HPDE6-E6E7 (cell line): Measurements from ENCODE around the gene KIR2DL3.
"Not testable (repeated sequence)": the region's sequence is repeated elsewhere in the genome, so short reads cannot be mapped to it uniquely, and the experiment has no call there.

Experiments
- DNase-seq: peaks from one replicate; pipeline ENCODE4 v3.0.0; 2011; ENCODE audit warnings: missing footprints; ENCODE audit errors: extremely low spot score

KIR2DL3 gene

DNA sequence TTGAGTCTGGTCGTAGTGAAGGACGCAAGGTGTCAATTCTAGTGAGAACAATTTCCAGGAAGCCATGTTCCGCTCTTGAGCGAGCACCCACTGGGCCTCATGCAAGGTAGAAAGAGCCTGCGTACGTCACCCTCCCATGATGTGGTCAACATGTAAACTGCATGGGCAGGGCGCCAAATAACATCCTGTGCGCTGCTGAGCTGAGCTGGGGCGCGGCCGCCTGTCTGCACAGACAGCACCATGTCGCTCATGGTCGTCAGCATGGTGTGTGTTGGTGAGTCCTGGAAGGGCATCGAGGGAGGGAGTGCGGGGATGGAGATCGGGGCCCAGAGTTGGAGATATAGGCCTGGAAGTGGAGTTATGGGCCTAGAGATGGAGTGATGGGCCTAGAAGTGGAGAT is at the start of gene KIR2DL3:
TSS of gene KIR2DL3 (plus strand) at position 208 of the 400 bp plus-strand sequence. CDS start at position 241, 33 bp downstream.
- DNase-seq: not testable (repeated sequence)

DNA sequence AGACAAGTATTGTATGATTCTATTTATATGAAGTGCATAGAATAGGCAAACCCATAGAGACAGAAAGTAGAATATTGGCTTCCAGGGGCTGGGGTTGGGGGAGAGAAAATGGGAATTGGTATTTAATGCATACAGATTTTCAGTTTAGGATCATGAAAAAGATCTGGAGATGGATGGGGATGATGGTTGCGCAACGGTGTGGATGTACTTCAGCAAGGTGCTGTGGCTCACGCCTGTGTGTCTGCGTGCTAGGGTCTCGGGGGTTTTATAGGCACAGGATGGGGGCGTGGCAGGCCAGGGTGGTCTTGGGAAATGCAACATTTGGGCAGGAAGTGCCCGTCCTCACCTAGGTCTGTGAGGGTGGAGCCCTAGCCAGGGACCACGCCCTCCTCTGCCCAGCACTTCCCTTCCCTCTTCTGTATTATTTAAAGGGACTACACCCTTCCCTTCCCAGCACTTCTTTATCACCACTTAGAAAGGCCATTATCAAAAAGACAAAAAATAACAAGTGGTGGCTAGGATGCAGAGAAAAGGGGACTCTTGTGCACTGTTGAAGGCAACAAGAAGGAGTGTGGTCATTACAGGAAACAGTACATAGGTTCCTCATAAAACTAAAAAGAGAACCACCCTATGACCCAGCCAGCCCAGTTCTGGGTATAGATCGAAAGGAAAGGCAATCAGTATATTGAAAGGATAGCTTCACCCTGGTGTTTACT is 46.6 kb upstream of the KIR2DL3 start:
- no peak for DNase-seq

DNA sequence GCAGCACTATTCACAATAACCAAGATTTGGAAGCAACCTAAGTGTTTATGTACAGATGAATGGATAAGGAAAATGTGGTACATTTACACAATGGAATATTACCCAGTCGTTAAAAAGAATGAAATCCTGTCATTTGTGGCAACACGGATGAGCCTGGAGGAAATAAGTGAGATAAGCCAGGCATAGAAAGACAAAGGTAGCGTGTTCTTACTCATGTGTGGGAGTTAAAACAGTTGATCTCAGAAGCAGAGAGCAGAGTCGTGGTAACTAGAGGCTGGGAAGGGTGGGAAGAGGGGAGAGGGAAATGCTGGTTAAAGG is 46.1 kb upstream of the KIR2DL3 start:
- DNase-seq: no peak

- no peak for DNase-seq
Observed at GRCh38 chr19:54694648-54695047, 43.7 kb upstream of the KIR2DL3 start.

DNA sequence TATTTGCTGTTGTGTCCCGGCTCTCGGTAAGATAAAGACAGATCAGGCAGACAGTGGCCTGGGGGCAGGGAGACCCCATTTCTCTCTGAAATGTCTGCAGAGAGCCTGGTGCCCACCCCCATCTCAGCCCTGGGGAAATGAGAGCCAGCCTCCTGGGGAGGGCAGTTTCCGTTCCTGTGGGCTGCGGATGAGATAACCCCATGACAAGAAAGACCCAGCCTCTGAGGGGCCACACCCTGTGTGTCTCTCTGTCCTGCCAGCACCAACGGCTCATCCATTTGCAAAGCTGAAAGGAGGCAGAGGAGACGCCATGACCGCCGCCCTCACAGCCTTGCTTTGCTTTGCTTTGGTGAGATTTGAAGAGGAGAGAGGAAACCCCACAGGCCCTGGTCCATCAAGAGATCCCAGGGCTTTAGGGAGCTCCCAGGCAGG is 42.2 kb upstream of the KIR2DL3 start:
- no peak for DNase-seq

GRCh38 chr19:54696766-54697165 is 41.5 kb upstream of the KIR2DL3 start:
- no peak for DNase-seq

DNA sequence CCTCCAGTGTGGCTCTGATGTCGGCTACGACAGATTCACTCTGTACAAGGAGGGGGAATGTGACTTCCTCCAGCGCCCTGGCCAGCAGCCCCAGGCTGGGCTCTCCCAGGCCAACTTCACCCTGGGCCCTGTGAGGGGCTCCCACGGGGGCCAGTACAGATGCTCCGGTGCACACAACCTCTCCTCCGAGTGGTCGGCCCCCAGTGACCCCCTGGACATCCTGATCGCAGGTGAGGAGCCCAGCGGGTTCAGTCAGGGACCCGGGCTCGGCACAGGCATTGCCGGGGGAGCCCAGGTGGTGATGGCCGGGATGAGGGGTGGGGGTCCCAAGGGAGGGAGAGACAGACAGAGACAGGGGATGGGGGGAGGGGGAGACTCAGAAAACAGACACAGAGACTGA is 40.6 kb upstream of the KIR2DL3 start:
- DNase-seq: not testable (repeated sequence)

GRCh38 chr19:54704928-54705327 is 33.4 kb upstream of the KIR2DL3 start:
- DNase-seq: no peak

- DNase-seq: no peak
Observed at GRCh38 chr19:54707962-54708361, 30.4 kb upstream of the KIR2DL3 start.

GRCh38 chr19:54708781-54709180 is 29.5 kb upstream of the KIR2DL3 start:
- no peak for DNase-seq

DNA sequence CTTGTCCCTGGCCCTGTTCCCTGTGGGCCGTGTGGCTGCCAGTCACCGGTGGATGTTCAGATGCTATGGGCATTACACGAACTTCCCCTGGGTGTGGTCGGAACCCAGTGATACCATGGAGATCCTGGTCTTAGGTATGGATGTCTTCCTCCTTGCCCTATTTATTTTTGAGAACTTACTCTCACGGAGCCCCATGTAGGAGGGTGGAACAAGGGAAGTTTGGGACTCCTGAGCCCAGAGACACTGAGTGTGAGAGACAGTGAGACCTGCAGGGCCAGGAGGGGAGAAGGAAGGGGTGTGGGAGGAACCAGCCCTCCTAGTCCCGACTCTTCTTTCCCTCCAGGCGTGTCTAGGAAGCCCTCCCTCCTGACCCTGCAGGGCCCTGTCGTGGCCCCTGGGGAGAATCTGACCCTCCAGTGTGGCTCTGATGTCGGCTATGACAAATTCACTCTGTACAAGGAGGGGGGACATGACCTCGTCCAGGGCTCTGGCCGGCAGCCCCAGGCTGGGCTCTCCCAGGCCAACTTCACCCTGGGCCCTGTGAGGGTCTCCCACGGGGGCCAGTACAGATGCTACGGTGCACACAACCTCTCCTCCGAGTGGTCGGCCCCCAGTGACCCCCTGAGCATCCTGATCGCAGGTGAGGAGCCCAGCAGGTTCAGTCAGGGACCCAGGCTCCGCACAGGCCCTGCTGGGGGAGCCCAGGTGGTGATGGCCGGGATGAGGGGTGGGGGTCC is 28.9 kb upstream of the KIR2DL3 start:
- no peak for DNase-seq

- not testable (repeated sequence) for DNase-seq
Observed at GRCh38 chr19:54709956-54710355, 28.4 kb upstream of the KIR2DL3 start.

GRCh38 chr19:54724142-54724541 is 14.2 kb upstream of the KIR2DL3 start, which contains the start of gene KIR3DL3:
Gene KIR3DL3 (plus strand): TSS chr19:54724442. CDS start chr19:54724497, 55 bp downstream.
- DNase-seq: no peak

- DNase-seq: no peak
Observed at GRCh38 chr19:54724644-54725043, 13.7 kb upstream of the KIR2DL3 start.

- no peak for DNase-seq
Observed at GRCh38 chr19:54725321-54725720, 13.0 kb upstream of the KIR2DL3 start.

DNA sequence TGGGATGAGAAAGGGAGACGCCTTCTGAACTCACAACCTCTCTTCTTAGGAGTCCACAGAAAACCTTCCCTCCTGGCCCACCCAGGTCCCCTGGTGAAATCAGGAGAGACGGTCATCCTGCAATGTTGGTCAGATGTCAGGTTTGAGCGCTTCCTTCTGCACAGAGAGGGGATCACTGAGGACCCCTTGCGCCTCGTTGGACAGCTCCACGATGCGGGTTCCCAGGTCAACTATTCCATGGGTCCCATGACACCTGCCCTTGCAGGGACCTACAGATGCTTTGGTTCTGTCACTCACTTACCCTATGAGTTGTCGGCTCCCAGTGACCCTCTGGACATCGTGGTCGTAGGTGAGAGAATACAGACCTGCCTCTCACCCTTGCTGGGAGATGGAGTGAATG is 10.8 kb upstream of the KIR2DL3 start:
- no peak for DNase-seq

DNA sequence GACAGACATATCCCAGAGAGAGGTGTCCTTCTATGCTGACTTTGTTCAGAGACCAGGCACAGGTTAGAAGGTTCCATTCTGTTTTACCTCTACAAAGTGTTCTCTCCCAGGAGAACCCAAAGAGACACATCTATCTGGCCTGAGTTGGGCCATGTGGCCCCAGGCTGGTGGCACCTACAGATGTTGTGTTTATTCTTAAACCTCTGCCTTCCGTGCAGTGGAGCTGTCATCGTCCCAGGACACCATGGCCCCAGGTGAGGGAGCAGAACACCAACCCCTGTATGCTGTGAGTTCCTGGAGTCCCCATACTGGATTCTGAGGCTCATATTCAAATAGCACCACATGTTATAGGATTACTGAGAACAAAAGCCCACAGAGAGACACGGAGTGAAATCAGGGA is 10.1 kb upstream of the KIR2DL3 start:
- DNase-seq: no peak

DNA sequence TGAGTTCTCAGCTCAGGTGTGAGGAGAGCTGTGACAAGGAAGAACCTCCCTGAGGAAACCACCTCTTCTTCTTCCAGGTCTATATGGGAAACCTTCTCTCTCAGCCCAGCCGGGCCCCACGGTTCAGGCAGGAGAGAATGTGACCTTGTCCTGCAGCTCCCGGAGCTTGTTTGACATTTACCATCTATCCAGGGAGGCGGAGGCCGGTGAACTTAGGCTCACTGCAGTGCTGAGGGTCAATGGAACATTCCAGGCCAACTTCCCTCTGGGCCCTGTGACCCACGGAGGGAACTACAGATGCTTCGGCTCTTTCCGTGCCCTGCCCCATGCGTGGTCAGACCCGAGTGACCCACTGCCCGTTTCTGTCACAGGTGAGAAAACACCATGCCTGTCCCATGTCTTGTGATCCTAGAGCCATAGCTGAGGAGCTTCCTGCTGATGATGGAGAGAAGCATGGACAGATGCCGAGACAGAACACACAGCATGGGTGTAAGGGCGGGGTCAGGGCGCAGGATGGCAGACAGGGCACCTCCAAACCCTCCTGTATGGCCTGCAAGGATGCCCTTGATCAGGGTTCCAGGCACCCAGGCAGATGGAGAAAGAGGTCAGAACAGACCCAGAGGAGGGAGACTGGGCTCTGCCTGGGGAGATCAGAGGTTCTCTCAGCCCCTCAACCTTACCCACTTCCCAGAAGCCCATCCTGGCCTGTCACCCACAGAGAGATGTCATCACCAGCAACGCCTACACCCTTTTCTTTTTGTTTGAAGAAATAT is 8.7 kb upstream of the KIR2DL3 start:
- no peak for DNase-seq

- DNase-seq: no peak
Observed at GRCh38 chr19:54731191-54731590, 7.1 kb upstream of the KIR2DL3 start.

- no peak for DNase-seq
Observed at GRCh38 chr19:54738715-54739114, 402 bp downstream of the KIR2DL3 start.

GRCh38 chr19:54739587-54740497 is 1.5 kb downstream of the KIR2DL3 start:
- DNase-seq: no peak
